WI38 (cell line): ENCODE measurements around the gene MPPED1.

Source experiments
- H3K4me3 ChIP-seq: 2 replicates; pipeline ENCODE4 v1.5.1; 2011; ENCODE audit warnings: low read depth, mild to moderate bottlenecking, control low read depth, low read length
- CTCF ChIP-seq: IDR thresholded peaks from 2 replicates; pipeline ENCODE4 v1.5.1; 2012; ENCODE audit warnings: low read depth, mild to moderate bottlenecking, control low read depth, low read length

MPPED1 gene

GRCh38 chr22:43540529-43540923 is 128.7 kb downstream of the MPPED1 start:
- TF ChIP-seq CTCF = no peak

DNA sequence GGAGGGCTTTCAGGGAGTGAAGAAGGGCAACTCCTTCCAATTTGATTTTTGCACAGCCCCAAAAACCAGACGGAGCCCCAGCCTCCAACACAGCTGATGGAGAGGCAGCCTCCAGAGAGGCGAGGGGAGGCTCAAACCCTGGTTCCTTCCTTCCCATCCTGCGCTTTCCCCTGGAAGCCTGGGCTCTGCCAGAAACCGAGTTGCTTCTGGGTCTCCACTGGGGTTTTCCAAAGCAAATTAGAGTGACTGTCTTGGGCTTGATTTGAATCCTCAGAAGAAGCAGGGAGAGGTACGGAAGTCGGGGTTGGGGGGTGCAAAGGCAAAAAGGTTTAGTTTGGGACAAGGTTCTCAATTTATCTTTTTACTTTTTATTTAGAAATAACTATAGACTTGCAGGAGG is 129.2 kb downstream of the MPPED1 start:
- H3K4me3 ChIP-seq = no peak overlapping the region
- no peak for TF ChIP-seq CTCF

More at GRCh38 chr22:43540529-43540923, 128.7 kb downstream of the MPPED1 start:
- H3K4me3 ChIP-seq = no peak overlapping the region

DNA sequence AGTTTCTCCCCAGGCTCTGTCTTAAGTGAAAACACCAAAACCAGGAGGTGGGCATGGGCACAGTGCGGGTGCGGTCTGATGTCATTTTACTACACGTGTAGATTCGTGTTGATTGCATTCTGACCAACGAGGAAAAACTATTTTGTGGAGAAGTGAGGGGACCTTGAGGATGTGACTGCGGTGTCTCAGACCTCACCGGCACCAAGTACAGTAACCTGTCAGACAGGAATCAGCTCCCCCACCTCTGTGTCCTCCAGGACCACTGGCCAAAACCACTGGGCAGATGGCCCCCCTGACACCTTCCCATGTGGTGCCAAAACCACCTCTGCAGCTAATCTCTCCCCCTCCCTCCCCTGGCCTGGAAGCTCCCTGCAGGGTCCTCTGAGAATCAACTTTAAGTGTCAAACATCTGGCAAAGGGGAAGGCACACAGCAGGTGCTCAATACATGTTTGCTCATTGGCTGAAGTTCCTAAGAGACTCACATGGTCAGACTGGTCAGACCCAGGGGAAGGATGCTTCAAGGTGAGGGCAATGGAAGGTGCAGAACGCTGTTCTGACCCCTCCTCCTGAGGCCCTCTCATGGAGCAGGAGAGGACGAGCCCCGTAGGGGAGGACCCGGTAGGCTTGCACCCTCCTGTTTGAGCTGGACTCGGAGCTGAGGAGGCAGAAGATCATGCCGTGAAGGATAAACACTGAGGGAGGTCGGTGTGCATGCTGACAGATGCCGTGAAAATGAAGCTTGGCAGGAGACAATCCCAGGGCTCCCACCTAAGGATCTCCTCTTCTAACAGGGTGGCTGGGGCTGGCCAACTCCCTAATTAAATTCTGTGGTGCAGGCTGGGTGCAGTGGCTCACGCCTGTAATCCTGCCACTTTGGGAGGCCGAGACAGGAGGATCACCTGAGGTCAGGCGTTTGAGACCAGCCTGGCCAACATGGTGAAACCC is 129.9 kb downstream of the MPPED1 start:
- no peak overlapping the region for H3K4me3 ChIP-seq
- no peak for TF ChIP-seq CTCF

DNA sequence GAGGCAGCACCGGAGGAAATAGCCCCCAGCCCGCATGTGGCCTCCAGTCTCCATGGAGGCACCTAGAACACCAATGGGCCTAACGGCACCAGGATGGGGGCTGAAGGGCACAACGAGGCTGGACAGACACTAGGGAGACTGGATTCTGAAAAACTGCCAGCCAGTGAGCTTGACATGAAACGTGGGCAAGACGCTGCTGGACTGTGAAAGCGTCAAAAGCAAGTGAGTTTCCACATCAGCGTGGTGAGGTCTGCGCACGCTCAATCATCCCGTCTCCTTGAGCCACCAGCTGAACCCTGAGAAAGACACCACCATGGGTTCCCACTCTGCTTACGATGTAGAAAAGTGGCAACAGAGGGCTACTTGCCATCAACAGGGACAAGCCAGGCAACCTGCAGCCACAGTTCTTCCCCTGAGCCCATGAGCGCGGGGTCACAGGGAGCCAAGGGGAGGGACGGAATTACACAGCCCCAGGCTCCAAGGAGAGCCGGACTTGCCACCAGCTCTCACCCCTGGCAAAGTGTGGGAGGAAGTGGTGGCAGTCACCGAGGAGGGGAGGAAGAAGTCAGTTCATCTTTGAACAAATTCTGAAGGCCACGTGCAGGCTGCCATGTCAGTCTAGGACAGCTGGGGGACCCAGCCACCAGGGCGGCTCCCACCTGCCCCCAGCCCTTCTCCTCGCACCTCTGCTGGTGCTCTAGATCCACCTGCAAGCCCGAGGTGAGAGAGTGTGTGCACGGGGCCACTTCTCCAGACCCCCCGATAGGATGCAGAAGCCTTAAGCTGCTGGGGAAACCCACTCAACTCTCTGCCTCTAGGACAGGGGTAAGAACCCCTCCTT is 131.1 kb downstream of the MPPED1 start:
- H3K4me3 ChIP-seq = no peak overlapping the region
- no peak for TF ChIP-seq CTCF

- H3K4me3 ChIP-seq = no peak overlapping the region
- no peak for TF ChIP-seq CTCF
Measured at GRCh38 chr22:43543522-43544288, 131.9 kb downstream of the MPPED1 start.

DNA sequence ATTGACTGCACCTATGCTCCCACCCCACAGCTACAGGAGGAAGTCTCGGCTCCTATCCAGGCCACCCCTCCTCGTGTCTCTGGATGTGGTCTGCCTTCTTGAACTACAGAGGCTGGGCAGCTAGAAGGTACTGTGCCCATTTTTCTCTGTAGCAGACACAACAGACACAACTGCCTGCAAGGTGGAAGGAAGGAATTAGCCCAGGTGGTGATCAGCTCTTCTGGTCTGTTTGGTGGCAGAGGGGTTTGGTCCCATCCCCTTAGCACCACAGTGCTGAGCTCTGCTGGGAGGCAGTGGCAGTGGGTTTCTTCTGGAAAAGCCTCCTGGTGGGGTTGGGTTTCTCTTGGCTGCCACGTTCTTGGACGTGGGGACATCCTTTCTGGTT is 132.5 kb downstream of the MPPED1 start:
- no peak overlapping the region for H3K4me3 ChIP-seq
- no peak for TF ChIP-seq CTCF
